ENCODE results near the gene GTPBP2.

Gene GTPBP2

GRCh38 chr6:43648248-43648647, 19.2 kb upstream of the GTPBP2 start:
- no peak overlapping the region for H2BK5ac ChIP-seq (ENCODE audit: low read depth, low read length, poor library complexity)
- WGBS (ENCODE audit: extremely low coverage, insufficient coverage, insufficient read length): no CpG with 5 or more reads among the region's 2 CpGs
- no peak overlapping the region for H3K23ac ChIP-seq (ENCODE audit: low read length)
- H3K4me1 ChIP-seq (ENCODE audit: control insufficient read depth in 1 of 2, insufficient read depth in 2 of 2, low read length in 2 of 2): peaks cover 4 to 5% of the 10 kb centered on the region in 2 experiments
- H3K9me3 ChIP-seq (ENCODE audit: insufficient read depth, low read depth, low read length): no peaks in the 10 kb centered on the region
- no peak overlapping the region for H4K8ac ChIP-seq (ENCODE audit: low read depth, low read length)
- no peak overlapping the region for H2BK12ac ChIP-seq (ENCODE audit: low read length)
- no peaks in the 10 kb centered on the region for H3K79me2 ChIP-seq (ENCODE audit: control insufficient read depth, insufficient read depth, low read length, poor library complexity)
- H2AFZ ChIP-seq (ENCODE audit: insufficient read depth, low read length, poor library complexity): no peak overlapping the region
- no peak overlapping the region for H3K9ac ChIP-seq (ENCODE audit: low read length)
- H3K4ac ChIP-seq (ENCODE audit: low read depth, low read length): no peak overlapping the region
- DNase-seq: no peak
- H3K79me1 ChIP-seq (ENCODE audit: low read length): no peaks in the 10 kb centered on the region
- no peak overlapping the region for H4K12ac ChIP-seq (ENCODE audit: low read depth, low read length)
- no peak overlapping the region for H2BK120ac ChIP-seq (ENCODE audit: insufficient read depth, low read length, poor library complexity)
- no peak overlapping the region for H3K14ac ChIP-seq (ENCODE audit: low read length)
- H4K91ac ChIP-seq (ENCODE audit: low read depth, low read length): no peak overlapping the region
- H3K27ac ChIP-seq (ENCODE audit: low read depth, low read length): no peak overlapping the region
- H3K18ac ChIP-seq (ENCODE audit: low read length): no peak overlapping the region
- H3K4me3 ChIP-seq (ENCODE audit: low read depth, low read length): no peak overlapping the region
- H2AK5ac ChIP-seq (ENCODE audit: low read length): no peak overlapping the region
- H3K4me2 ChIP-seq (ENCODE audit: low read length): no peak overlapping the region
- H3K27me3 ChIP-seq (ENCODE audit: insufficient read depth, low read length): no peaks in the 10 kb centered on the region
- no peaks in the 10 kb centered on the region for H3K36me3 ChIP-seq (ENCODE audit: control insufficient read depth in 1 of 2, insufficient read depth in 2 of 2, low read length in 2 of 2)

- Histone ChIP-seq H2AFZ (ENCODE audit: insufficient read depth, low read length, poor library complexity) (no peak overlapping the region), H4K12ac (ENCODE audit: low read depth, low read length) (no peak overlapping the region), H2AK5ac (ENCODE audit: low read length) (no peak overlapping the region), H3K4ac (ENCODE audit: low read depth, low read length) (no peak overlapping the region), H2BK5ac (ENCODE audit: low read depth, low read length, poor library complexity) (no peak overlapping the region), H3K4me2 (ENCODE audit: low read length) (no peak overlapping the region), H3K14ac (ENCODE audit: low read length) (no peak overlapping the region), H3K36me3 (ENCODE audit: control insufficient read depth in 1 of 2, insufficient read depth in 2 of 2, low read length in 2 of 2) (no peaks in the 10 kb centered on the region), H2BK12ac (ENCODE audit: low read length) (no peak overlapping the region), H3K9ac (ENCODE audit: low read length) (no peak overlapping the region), H3K9me3 (ENCODE audit: insufficient read depth, low read depth, low read length) (no peaks in the 10 kb centered on the region), H3K18ac (ENCODE audit: low read length) (no peak overlapping the region), H3K79me2 (ENCODE audit: control insufficient read depth, insufficient read depth, low read length, poor library complexity) (no peaks in the 10 kb centered on the region), H3K79me1 (ENCODE audit: low read length) (no peaks in the 10 kb centered on the region), H3K27ac (ENCODE audit: low read depth, low read length) (no peak overlapping the region), H3K27me3 (ENCODE audit: insufficient read depth, low read length) (no peaks in the 10 kb centered on the region), H3K4me1 (ENCODE audit: control insufficient read depth in 1 of 2, insufficient read depth in 2 of 2, low read length in 2 of 2) (peaks cover 4 to 5% of the 10 kb centered on the region in 2 experiments), H4K91ac (ENCODE audit: low read depth, low read length) (no peak overlapping the region), H2BK120ac (ENCODE audit: insufficient read depth, low read length, poor library complexity) (no peak overlapping the region), H3K4me3 (ENCODE audit: low read depth, low read length) (no peak overlapping the region), H4K8ac (ENCODE audit: low read depth, low read length) (no peak overlapping the region), H3K23ac (ENCODE audit: low read length) (no peak overlapping the region)
- WGBS (ENCODE audit: extremely low coverage, insufficient coverage, insufficient read length): no CpG with 5 or more reads among the region's 3 CpGs
- DNase-seq: no peak
Observed at GRCh38 chr6:43647613-43648012, 18.5 kb upstream of the GTPBP2 start.

GRCh38 chr6:43645613-43645964, 16.5 kb upstream of the GTPBP2 start:
- peaks cover 6 to 8% of the 10 kb centered on the region in 2 experiments for H3K36me3 ChIP-seq (ENCODE audit: control insufficient read depth in 1 of 2, insufficient read depth in 2 of 2, low read length in 2 of 2)
- no peaks in the 10 kb centered on the region for H3K9me3 ChIP-seq (ENCODE audit: insufficient read depth, low read depth, low read length)
- no peak overlapping the region for H2BK5ac ChIP-seq (ENCODE audit: low read depth, low read length, poor library complexity)
- H4K12ac ChIP-seq (ENCODE audit: low read depth, low read length): no peak overlapping the region
- no peak overlapping the region for H3K27ac ChIP-seq (ENCODE audit: low read depth, low read length)
- peak overlapping the region; percentile 65 for H3K4me3 ChIP-seq (ENCODE audit: low read depth, low read length)
- H2BK120ac ChIP-seq (ENCODE audit: insufficient read depth, low read length, poor library complexity): no peak overlapping the region
- no CpG with 5 or more reads among the region's 9 CpGs for WGBS (ENCODE audit: extremely low coverage, insufficient coverage, insufficient read length)
- no peak overlapping the region for H4K8ac ChIP-seq (ENCODE audit: low read depth, low read length)
- DNase-seq: peak in 1 of 2 donors; percentile 14
- no peak overlapping the region for H3K18ac ChIP-seq (ENCODE audit: low read length)
- H3K4me1 ChIP-seq (ENCODE audit: control insufficient read depth in 1 of 2, insufficient read depth in 2 of 2, low read length in 2 of 2): peaks cover 4 to 5% of the 10 kb centered on the region in 2 experiments
- no peak overlapping the region for H2AFZ ChIP-seq (ENCODE audit: insufficient read depth, low read length, poor library complexity)
- no peak overlapping the region for H2BK12ac ChIP-seq (ENCODE audit: low read length)
- H3K14ac ChIP-seq (ENCODE audit: low read length): no peak overlapping the region
- H3K4ac ChIP-seq (ENCODE audit: low read depth, low read length): no peak overlapping the region
- H3K9ac ChIP-seq (ENCODE audit: low read length): no peak overlapping the region
- H3K79me2 ChIP-seq (ENCODE audit: control insufficient read depth, insufficient read depth, low read length, poor library complexity): no peaks in the 10 kb centered on the region
- no peaks in the 10 kb centered on the region for H3K27me3 ChIP-seq (ENCODE audit: insufficient read depth, low read length)
- peak overlapping the region; percentile 70 for H3K4me2 ChIP-seq (ENCODE audit: low read length)
- H4K91ac ChIP-seq (ENCODE audit: low read depth, low read length): no peak overlapping the region
- no peaks in the 10 kb centered on the region for H3K79me1 ChIP-seq (ENCODE audit: low read length)
- H2AK5ac ChIP-seq (ENCODE audit: low read length): no peak overlapping the region
- no peak overlapping the region for H3K23ac ChIP-seq (ENCODE audit: low read length)

- Histone ChIP-seq H2BK5ac (ENCODE audit: low read depth, low read length, poor library complexity) (no peak within 1 kb of the TSS), H3K4me2 (ENCODE audit: low read length) (peak within 1 kb of the TSS; percentile 70), H2BK120ac (ENCODE audit: insufficient read depth, low read length, poor library complexity) (no peak within 1 kb of the TSS), H2BK12ac (ENCODE audit: low read length) (no peak within 1 kb of the TSS), H3K9ac (ENCODE audit: low read length) (no peak within 1 kb of the TSS), H3K4ac (ENCODE audit: low read depth, low read length) (no peak within 1 kb of the TSS), H3K18ac (ENCODE audit: low read length) (no peak within 1 kb of the TSS), H4K91ac (ENCODE audit: low read depth, low read length) (no peak within 1 kb of the TSS), H3K36me3 (ENCODE audit: control insufficient read depth in 1 of 2, insufficient read depth in 2 of 2, low read length in 2 of 2) (peaks cover 9 to 14% of the 10 kb centered on the region in 2 experiments), H3K9me3 (ENCODE audit: insufficient read depth, low read depth, low read length) (no peaks in the 10 kb centered on the region), H3K14ac (ENCODE audit: low read length) (no peak within 1 kb of the TSS), H3K79me1 (ENCODE audit: low read length) (no peaks in the 10 kb centered on the region), H3K4me1 (ENCODE audit: control insufficient read depth in 1 of 2, insufficient read depth in 2 of 2, low read length in 2 of 2) (peaks cover 4 to 5% of the 10 kb centered on the region in 2 experiments), H4K8ac (ENCODE audit: low read depth, low read length) (no peak within 1 kb of the TSS), H3K23ac (ENCODE audit: low read length) (no peak within 1 kb of the TSS), H2AFZ (ENCODE audit: insufficient read depth, low read length, poor library complexity) (peak within 1 kb of the TSS; percentile 62), H3K79me2 (ENCODE audit: control insufficient read depth, insufficient read depth, low read length, poor library complexity) (no peaks in the 10 kb centered on the region), H3K27ac (ENCODE audit: low read depth, low read length) (no peak within 1 kb of the TSS), H4K12ac (ENCODE audit: low read depth, low read length) (no peak within 1 kb of the TSS), H2AK5ac (ENCODE audit: low read length) (no peak within 1 kb of the TSS), H3K27me3 (ENCODE audit: insufficient read depth, low read length) (no peaks in the 10 kb centered on the region), H3K4me3 (ENCODE audit: low read depth, low read length) (peak within 1 kb of the TSS; percentile 65)
- WGBS (ENCODE audit: extremely low coverage, insufficient coverage, insufficient read length): no CpG with 5 or more reads among the region's 52 CpGs
- DNase-seq: peak; percentile 59 to 69
Observed at GRCh38 chr6:43644940-43645612, 16.0 kb upstream of the GTPBP2 start, which contains the start of gene RSPH9. Gene RSPH9, plus strand, starts transcription at chr6:43645036. Its CDS starts 63 bp downstream, at chr6:43645099.

All from trophoblast cell (in vitro differentiated cells and primary cell).